NCI-H1694 treated with DMSO at 0.1 percent for 48 hours (cell line): ENCODE data around the gene PDC.
"Not testable (repeated sequence)": the region's sequence is repeated elsewhere in the genome, so short reads cannot be mapped to it uniquely, and the experiment has no call there.

Experiments
- DNase-seq: peaks from one replicate; lab custom pipeline; 2025; lab: John Stamatoyannopoulos, UW

Gene PDC

GRCh38 chr1:186401446-186401845 is 59.5 kb downstream of the PDC start:
- DNase-seq: not testable (repeated sequence)
